Esophagus muscularis mucosa (tissue), 4 donors: ENCODE data around the gene EFCAB7. TPM values are rescaled to one million over a fixed set of nuclear protein-coding genes. Genes with fewer than 3 reads are reported as not detected.

Experiments
- DNase-seq: peaks from one replicate; pipeline ENCODE4 v3.0.0-alpha.2; 2017; ENCODE audit errors: extremely low spot score
- H3K27ac ChIP-seq, 4 donors: fragments of 200-600 bp; sonication (generic); replicated peaks in 1 of 4; 1 replicate in 3 of 4; 2 replicates in 1 of 4; pipeline ENCODE4 v1.5.1; 2016 to 2019; ENCODE audit warnings: mild to moderate bottlenecking in 1 of 4
- H3K27me3 ChIP-seq, 4 donors: fragments of 200-600 bp; sonication (generic); one replicate each; pipeline versions ENCODE4 v1.5.1 to v1.6.0; 2016 to 2019
- H3K36me3 ChIP-seq, 4 donors: fragments of 200-600 bp; sonication (generic); one replicate each; pipeline ENCODE4 v1.5.1; 2016 to 2019
- H3K4me1 ChIP-seq, 4 donors: fragments of 200-600 bp; sonication (generic); one replicate each; pipeline ENCODE4 v1.5.1; 2016 to 2019
- H3K4me3 ChIP-seq, 4 donors: fragments of 200-600 bp; sonication (generic); 1 replicate in 2 of 4; 2 replicates in 2 of 4; pipeline ENCODE4 v1.5.1; 2016 to 2019; ENCODE audit warnings: mild to moderate bottlenecking in 4 of 4, moderate library complexity in 1 of 4
- H3K9me3 ChIP-seq, 4 donors: fragments of 200-600 bp; sonication (generic); 1 replicate in 3 of 4; 2 replicates in 1 of 4; pipeline ENCODE4 v1.5.1; 2016 to 2019
- EP300 ChIP-seq: sonication (generic); formaldehyde crosslinking; IDR thresholded peaks from one replicate; pipeline ENCODE4 v1.6.1; 2017; ENCODE audit warnings: antibody characterized with exemption
- POLR2A ChIP-seq: fragments of 450-650 bp; IDR thresholded peaks from one replicate; pipeline ENCODE4 v1.6.1; 2017; ENCODE audit warnings: antibody characterized with exemption, moderate library complexity, mild to moderate bottlenecking, low read depth
- POLR2AphosphoS5 ChIP-seq, 2 donors: sonication (generic); formaldehyde crosslinking; IDR thresholded peaks; one replicate each; pipeline ENCODE4 v1.6.1; 2017; ENCODE audit warnings: antibody characterized with exemption in 2 of 2
- WGBS: methylation state at CpG from one replicate; pipeline ENCODE4 v1.1.5; 2018; 5-methylcytosine and 5-hydroxymethylcytosine counted together
- intact Hi-C: fragments of 100-400 bp; cut with DNase I; formaldehyde crosslinking; loops from one replicate; pipeline ENCODE4 v1.15.1; 2023
- total RNA-seq, 4 donors: library from RNA; depleted of rRNA; stranded (reverse); fragments of >200 nt; gene quantifications; one replicate each; pipeline versions ENCODE4 v1.1.0 to v1.2.1, GENCODE V29; 2016
- TF ChIP-seq, protein P1 (sequence below), 3 experiments: fragments of 200-600 bp in 2 of 3; fragments of 450-650 bp in 1 of 3; sonication (generic) in 2 of 3; IDR thresholded peaks; one replicate each; pipeline ENCODE4 v1.5.1; 2017 to 2019; ENCODE audit warnings: antibody characterized with exemption in 3 of 3, mild to moderate bottlenecking in 2 of 3, moderate library complexity in 1 of 3

Gene EFCAB7
- total RNA-seq, 4 donors from 2014 or later: 5.1 to 17.9 (median 6.9) TPM

DNA sequence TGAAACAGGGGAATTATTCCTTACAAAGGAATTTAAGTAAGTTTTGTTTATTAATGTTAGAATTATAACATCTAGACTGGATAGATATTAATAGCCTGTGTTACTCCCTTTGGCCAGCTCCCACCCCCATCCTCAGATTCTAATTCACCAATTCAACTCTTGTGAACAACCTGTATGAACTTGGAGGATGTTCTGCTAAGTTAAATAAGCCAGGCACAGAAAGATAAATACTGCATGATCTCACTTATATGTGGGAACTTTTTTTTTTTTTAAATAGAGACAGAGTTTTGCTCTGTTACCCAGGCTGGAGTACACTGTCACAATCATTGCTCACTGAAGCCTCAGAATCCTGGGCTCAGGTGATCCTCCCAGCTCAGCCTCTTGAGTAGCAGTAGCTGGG lies 32.2 kb downstream of the EFCAB7 start:
- DNase-seq: no peak
- TF ChIP-seq POLR2AphosphoS5 (IDR thresholded peaks at IDR 0.05): no peak
- TF ChIP-seq, protein P1, sequence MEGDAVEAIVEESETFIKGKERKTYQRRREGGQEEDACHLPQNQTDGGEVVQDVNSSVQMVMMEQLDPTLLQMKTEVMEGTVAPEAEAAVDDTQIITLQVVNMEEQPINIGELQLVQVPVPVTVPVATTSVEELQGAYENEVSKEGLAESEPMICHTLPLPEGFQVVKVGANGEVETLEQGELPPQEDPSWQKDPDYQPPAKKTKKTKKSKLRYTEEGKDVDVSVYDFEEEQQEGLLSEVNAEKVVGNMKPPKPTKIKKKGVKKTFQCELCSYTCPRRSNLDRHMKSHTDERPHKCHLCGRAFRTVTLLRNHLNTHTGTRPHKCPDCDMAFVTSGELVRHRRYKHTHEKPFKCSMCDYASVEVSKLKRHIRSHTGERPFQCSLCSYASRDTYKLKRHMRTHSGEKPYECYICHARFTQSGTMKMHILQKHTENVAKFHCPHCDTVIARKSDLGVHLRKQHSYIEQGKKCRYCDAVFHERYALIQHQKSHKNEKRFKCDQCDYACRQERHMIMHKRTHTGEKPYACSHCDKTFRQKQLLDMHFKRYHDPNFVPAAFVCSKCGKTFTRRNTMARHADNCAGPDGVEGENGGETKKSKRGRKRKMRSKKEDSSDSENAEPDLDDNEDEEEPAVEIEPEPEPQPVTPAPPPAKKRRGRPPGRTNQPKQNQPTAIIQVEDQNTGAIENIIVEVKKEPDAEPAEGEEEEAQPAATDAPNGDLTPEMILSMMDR (IDR thresholded peaks at IDR 0.05): no peak
- TF ChIP-seq POLR2A: no peak
- TF ChIP-seq EP300: no peak
- intact Hi-C loops: no loop called here
- Histone ChIP-seq H3K4me3 (no peak overlapping the region), H3K27ac (no peak overlapping the region), H3K9me3 (no peaks in the 10 kb centered on the region), H3K27me3 (no peaks in the 10 kb centered on the region), H3K36me3 (peaks cover 0 to 24% (median 5%) of the 10 kb centered on the region in 4 donors), H3K4me1 (no peaks in the 10 kb centered on the region)

DNA sequence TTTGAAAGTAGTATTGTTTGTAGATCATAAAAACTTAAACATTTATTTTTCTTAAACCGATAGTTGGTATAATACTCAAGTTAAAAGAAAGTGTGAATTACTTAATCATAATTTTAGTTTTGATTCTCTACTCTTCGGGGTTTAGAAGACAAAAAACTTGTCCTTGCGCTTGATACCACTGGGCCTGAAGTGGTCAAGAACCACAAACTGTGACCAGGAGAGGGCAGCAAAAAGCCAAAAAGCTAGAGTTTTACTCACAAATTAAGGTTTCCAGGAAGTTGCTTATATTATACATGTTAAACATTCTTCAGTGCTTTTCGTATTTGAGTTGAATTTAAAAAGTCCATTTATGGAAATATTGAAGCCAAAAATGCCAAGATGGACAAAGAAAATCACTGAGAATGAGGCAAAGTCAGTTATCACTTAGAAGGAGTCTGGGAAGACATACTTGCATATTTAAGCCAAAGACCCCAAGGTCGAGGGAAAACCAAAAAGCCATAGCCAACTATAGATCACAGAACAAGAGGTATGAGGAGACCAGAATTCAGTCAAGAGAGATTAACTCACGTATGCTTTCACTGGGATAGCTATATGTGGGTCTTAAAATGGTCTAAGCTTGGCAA lies 34.2 kb downstream of the EFCAB7 start:
- H3K4me3 ChIP-seq: no peak overlapping the region
- no peaks in the 10 kb centered on the region for H3K9me3 ChIP-seq
- no peaks in the 10 kb centered on the region for H3K4me1 ChIP-seq
- no peak for DNase-seq
- 66% methylated on average over 6 of the region's 6 CpGs for WGBS
- intact Hi-C loops: no loop called here
- H3K27ac ChIP-seq: no peak overlapping the region
- no peak for TF ChIP-seq POLR2AphosphoS5 (IDR thresholded peaks at IDR 0.05)
- TF ChIP-seq POLR2A: no peak
- TF ChIP-seq, protein P1 (IDR thresholded peaks at IDR 0.05): peak; percentile 28 to 52 (median 33)
- H3K36me3 ChIP-seq: peaks cover 0 to 17% (median 2%) of the 10 kb centered on the region in 4 donors
- no peaks in the 10 kb centered on the region for H3K27me3 ChIP-seq

GRCh38 chr1:63559357-63559756 lies 36.0 kb downstream of the EFCAB7 start:
- H3K4me1 ChIP-seq: no peaks in the 10 kb centered on the region
- TF ChIP-seq POLR2A (no peak), EP300 (no peak), POLR2AphosphoS5 (IDR thresholded peaks at IDR 0.05) (no peak)
- TF ChIP-seq, protein P1 (IDR thresholded peaks at IDR 0.05): no peak
- H3K9me3 ChIP-seq: no peaks in the 10 kb centered on the region
- no peak for DNase-seq
- WGBS: 97% methylated on average over 2 of the region's 2 CpGs
- intact Hi-C loops: no loop called here
- no peaks in the 10 kb centered on the region for H3K27me3 ChIP-seq
- H3K36me3 ChIP-seq: peaks cover 0 to 5% (median 0%) of the 10 kb centered on the region in 4 donors
- H3K27ac ChIP-seq: no peak overlapping the region
- no peak overlapping the region for H3K4me3 ChIP-seq

GRCh38 chr1:63563745-63564144 lies 40.4 kb downstream of the EFCAB7 start:
- no peak overlapping the region for H3K4me3 ChIP-seq
- TF ChIP-seq POLR2A: no peak
- TF ChIP-seq, protein P1 (IDR thresholded peaks at IDR 0.05): no peak
- TF ChIP-seq POLR2AphosphoS5 (IDR thresholded peaks at IDR 0.05): no peak
- no peak for TF ChIP-seq EP300
- no peak overlapping the region for H3K27ac ChIP-seq
- intact Hi-C loops: no loop called here
- no peak for DNase-seq
- no peaks in the 10 kb centered on the region for H3K9me3 ChIP-seq
- no peaks in the 10 kb centered on the region for H3K4me1 ChIP-seq
- H3K27me3 ChIP-seq: no peaks in the 10 kb centered on the region
- peaks cover 0 to 4% (median 2%) of the 10 kb centered on the region in 4 donors for H3K36me3 ChIP-seq

DNA sequence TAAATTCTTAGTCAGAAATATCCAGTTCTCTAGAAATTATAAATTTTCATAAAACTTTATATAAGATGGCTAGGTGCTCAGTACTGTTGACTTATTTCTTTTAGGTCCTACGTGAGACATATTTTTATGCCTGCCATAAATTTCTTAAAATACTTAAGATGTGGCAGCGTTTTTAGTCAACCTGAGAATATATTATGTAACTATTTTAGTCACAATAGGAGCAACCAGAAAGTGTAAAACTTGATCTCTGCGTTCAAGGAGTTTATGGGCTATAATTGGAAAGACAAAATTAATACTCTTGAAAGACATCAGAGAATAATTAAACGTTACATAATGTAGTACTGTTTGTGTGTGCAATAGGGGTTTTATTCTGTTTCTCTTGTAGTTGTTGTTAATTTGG lies 45.7 kb downstream of the EFCAB7 start:
- peaks cover 0 to 6% (median 2%) of the 10 kb centered on the region in 4 donors for H3K36me3 ChIP-seq
- no peaks in the 10 kb centered on the region for H3K9me3 ChIP-seq
- DNase-seq: no peak
- no peaks in the 10 kb centered on the region for H3K27me3 ChIP-seq
- no peaks in the 10 kb centered on the region for H3K4me1 ChIP-seq
- H3K27ac ChIP-seq: no peak overlapping the region
- intact Hi-C loops: no loop called here
- TF ChIP-seq POLR2AphosphoS5 (IDR thresholded peaks at IDR 0.05) (no peak), EP300 (no peak), POLR2A (no peak)
- TF ChIP-seq, protein P1 (IDR thresholded peaks at IDR 0.05): no peak
- 96% methylated on average over 4 of the region's 4 CpGs for WGBS
- no peak overlapping the region for H3K4me3 ChIP-seq
